SU-DHL-6 (cell line): ENCODE results near the gene MOB3A.

ENCODE experiments used
- EZH2phosphoT487 ChIP-seq: fragments of 200-600 bp; sonication (generic), shearing (Covaris generic); conservative IDR thresholded peaks from 2 replicates; pipeline ENCODE4 v1.6.1; 2018; ENCODE audit warnings: mild to moderate bottlenecking, antibody characterized with exemption, low read length, moderate library complexity, mixed read lengths
- TF ChIP-seq, protein P1 (sequence below): fragments of 200-600 bp; sonication (generic); IDR thresholded peaks from one replicate; pipeline ENCODE4 v1.5.1; 2017; ENCODE audit warnings: antibody characterized with exemption, mild to moderate bottlenecking, low read length, moderate library complexity; ENCODE audit not compliant: insufficient read depth, poor library complexity, severe bottlenecking

- no peak for TF ChIP-seq EZH2phosphoT487
- TF ChIP-seq, protein P1, sequence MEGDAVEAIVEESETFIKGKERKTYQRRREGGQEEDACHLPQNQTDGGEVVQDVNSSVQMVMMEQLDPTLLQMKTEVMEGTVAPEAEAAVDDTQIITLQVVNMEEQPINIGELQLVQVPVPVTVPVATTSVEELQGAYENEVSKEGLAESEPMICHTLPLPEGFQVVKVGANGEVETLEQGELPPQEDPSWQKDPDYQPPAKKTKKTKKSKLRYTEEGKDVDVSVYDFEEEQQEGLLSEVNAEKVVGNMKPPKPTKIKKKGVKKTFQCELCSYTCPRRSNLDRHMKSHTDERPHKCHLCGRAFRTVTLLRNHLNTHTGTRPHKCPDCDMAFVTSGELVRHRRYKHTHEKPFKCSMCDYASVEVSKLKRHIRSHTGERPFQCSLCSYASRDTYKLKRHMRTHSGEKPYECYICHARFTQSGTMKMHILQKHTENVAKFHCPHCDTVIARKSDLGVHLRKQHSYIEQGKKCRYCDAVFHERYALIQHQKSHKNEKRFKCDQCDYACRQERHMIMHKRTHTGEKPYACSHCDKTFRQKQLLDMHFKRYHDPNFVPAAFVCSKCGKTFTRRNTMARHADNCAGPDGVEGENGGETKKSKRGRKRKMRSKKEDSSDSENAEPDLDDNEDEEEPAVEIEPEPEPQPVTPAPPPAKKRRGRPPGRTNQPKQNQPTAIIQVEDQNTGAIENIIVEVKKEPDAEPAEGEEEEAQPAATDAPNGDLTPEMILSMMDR = peak; percentile 37
Observed at GRCh38 chr19:2096480-2097202, 515 bp upstream of the MOB3A start, which contains the start of gene IZUMO4.
